ENCODE measurements around the gene DNM3. TPM values are rescaled to one million over a fixed set of nuclear protein-coding genes. Genes with fewer than 3 reads are reported as not detected.

The DNM3 gene
- total and polyA plus RNA-seq, 2 of the 8 experiments (the other 6 are each of a cell fraction or from before 2014, with no cell fraction given) = 2.0 to 8.5 TPM

- WGBS, 2 experiments (ENCODE audit: extremely low coverage in 1 of 2, insufficient coverage in 1 of 2, insufficient read length in 1 of 2, insufficient replicate concordance in 2 of 2, low coverage in 1 of 2, low lambda C conversion rate in 2 of 2, missing lambda C conversion rate in 1 of 2) = 89% methylated on average over 4 of the region's 4 CpGs; no CpG with 5 or more reads in 1 of the 2 experiments
- Histone ChIP-seq H3K23me2 (ENCODE audit: low read depth, low read length) (no peaks in the 10 kb centered on the region), H4K8ac (ENCODE audit: extremely low read depth, insufficient read depth, low read length) (no peak overlapping the region), H3K79me1 (ENCODE audit: low read depth, low read length) (no peaks in the 10 kb centered on the region), H2BK20ac (ENCODE audit: low read length) (no peak overlapping the region), H2BK120ac (replicated peaks; ENCODE audit: low read depth, low read length) (no peak overlapping the region), H3K27me3 (replicated peaks in 1 of 4; ENCODE audit: control insufficient read depth in 3 of 4, extremely low read depth in 1 of 4, insufficient read depth in 3 of 4, low read length in 3 of 4) (no peaks in the 10 kb centered on the region), H4K20me1 (replicated peaks in 1 of 2; ENCODE audit: control insufficient read depth in 1 of 2, insufficient read depth in 2 of 2, low read length in 2 of 2) (no peaks in the 10 kb centered on the region), H4K5ac (ENCODE audit: insufficient read length, low read depth, low read length) (no peak overlapping the region), H4K91ac (replicated peaks; ENCODE audit: insufficient read length, low read length) (no peak overlapping the region), H3K79me2 (ENCODE audit: control insufficient read depth in 1 of 2, insufficient read depth in 2 of 2, low read length in 2 of 2) (no peaks in the 10 kb centered on the region), H3K27ac (ENCODE audit: low read depth, low read length) (no peak overlapping the region), H2AK5ac (ENCODE audit: low read depth, low read length) (no peak overlapping the region), H2BK12ac (ENCODE audit: low read depth, low read length) (no peak overlapping the region), H3K9me3 (ENCODE audit: insufficient read depth in 2 of 2, low read depth in 1 of 2, low read length in 1 of 2) (no peaks in the 10 kb centered on the region), H3K9ac (replicated peaks in 1 of 4; ENCODE audit: extremely low read depth in 1 of 4, low read depth in 3 of 4, low read length in 3 of 4) (no peak overlapping the region), H3K4me1 (replicated peaks in 1 of 4; ENCODE audit: control insufficient read depth in 3 of 4, insufficient read depth in 4 of 4, low read length in 3 of 4) (no peaks in the 10 kb centered on the region), H3K4ac (replicated peaks; ENCODE audit: insufficient read length, low read depth, low read length) (no peak overlapping the region), H2BK5ac (ENCODE audit: low read depth, low read length) (no peak overlapping the region), H3K4me3 (ENCODE audit: extremely low read depth in 1 of 4, insufficient read depth in 2 of 4, low read depth in 3 of 4, low read length in 4 of 4) (no peak overlapping the region), H3K56ac (replicated peaks; ENCODE audit: insufficient read length, low read depth, low read length) (no peak overlapping the region), H3K4me2 (ENCODE audit: insufficient read depth in 1 of 2, low read depth in 2 of 2, low read length in 2 of 2) (no peak overlapping the region), H3K23ac (ENCODE audit: insufficient read length) (no peak overlapping the region), H3K18ac (ENCODE audit: extremely low read depth, low read length) (no peak overlapping the region), H3K36me3 (ENCODE audit: control insufficient read depth in 2 of 4, insufficient read depth in 4 of 4, low read length in 3 of 4) (no peaks in the 10 kb centered on the region), H2BK15ac (ENCODE audit: low read length) (no peak overlapping the region), H3K14ac (ENCODE audit: insufficient read length) (no peak overlapping the region), H2AFZ (ENCODE audit: low read length) (no peak overlapping the region)
- ChIA-PET CTCF (ENCODE audit: partially characterized antibody) (no interaction called here), POLR2A (ENCODE audit: partially characterized antibody) (no interaction called here)
- no peak for FAIRE-seq
- no peak for DNase-seq (ENCODE audit: low read depth in 1 of 2, low spot score in 2 of 2)
- TF ChIP-seq CTBP2 (IDR thresholded peaks at IDR 0.05; ENCODE audit: borderline replicate concordance, insufficient read depth, insufficient read length, low read length) (no peak), ATF3 (IDR thresholded peaks at IDR 0.05; ENCODE audit: insufficient read depth, low read depth, low read length) (no peak), E2F6 (IDR thresholded peaks at IDR 0.05) (no peak), CEBPB (IDR thresholded peaks at IDR 0.05; ENCODE audit: low read depth, low read length) (no peak), KDM5A (IDR thresholded peaks at IDR 0.05; ENCODE audit: low read length) (no peak), POLR2A (IDR thresholded peaks at IDR 0.05; ENCODE audit: control extremely low read depth in 1 of 2, low read depth in 2 of 2, low read length in 2 of 2) (no peak), TAF7 (optimal IDR thresholded peaks at IDR 0.05; ENCODE audit: borderline replicate concordance, low read depth, low read length) (no peak), SP4 (IDR thresholded peaks at IDR 0.05; ENCODE audit: low read length) (no peak)
These were observed 487.0 kb downstream of the DNM3 start for GRCh38 chr1:172328266-172328665.

All from H1 (cell line).